Colon (tissue), 2 donors: Measurements from ENCODE around the gene MAPK1.
"Not testable (repeated sequence)": the region's sequence is repeated elsewhere in the genome, so short reads cannot be mapped to it uniquely, and the experiment has no call there.

Experiments
- FAIRE-seq: peaks from 2 replicates; lab custom pipeline; 2012; peaks lifted over from hg19 to GRCh38; lab: Jason Lieb, UNC
- donor health status: control.
- donor health status: control.

Gene MAPK1

DNA sequence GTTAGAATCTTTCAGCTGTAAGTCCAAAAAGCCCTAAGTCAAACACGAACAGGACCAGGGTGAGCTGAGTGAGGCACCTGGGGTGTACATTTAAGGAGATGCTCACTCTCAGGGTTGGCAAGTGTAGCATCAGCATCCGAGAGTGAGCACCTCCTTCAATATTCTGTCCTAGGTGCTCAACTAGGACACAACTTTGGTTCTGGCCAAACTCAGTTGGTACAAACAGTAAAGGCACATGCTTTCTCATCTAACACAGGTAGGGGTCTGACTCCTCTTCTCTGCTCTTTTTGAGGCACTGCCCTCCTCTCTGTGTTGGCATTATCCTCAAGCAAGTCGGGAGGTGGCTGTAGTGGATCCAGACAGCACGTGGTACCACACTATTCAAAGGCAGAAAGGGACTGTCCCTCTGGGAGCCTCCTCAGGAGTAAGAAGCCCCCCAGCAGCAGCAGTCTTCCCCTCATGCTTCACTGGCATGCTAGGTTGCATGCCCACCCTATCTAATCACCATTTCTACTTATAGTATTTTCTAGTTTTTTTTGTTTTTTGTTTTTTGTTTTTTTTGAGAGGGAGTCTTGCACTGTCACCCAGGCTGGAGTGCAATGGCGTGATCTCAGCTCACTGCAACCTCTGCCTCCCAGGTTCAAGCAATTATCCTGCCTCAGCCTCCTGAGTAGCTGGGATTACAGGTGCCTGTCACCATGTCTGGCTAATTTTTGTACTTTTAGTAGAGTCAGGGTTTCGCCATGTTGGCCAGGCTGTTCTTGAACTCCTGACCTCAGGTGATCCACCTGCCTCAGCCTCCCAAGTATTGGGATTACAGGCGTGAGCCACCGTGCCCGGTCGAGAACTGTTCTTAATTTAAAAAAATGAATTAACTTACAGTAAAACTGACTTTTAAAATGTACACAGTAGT, 14.7 kb upstream of the MAPK1 start:
- no peak for FAIRE-seq

DNA sequence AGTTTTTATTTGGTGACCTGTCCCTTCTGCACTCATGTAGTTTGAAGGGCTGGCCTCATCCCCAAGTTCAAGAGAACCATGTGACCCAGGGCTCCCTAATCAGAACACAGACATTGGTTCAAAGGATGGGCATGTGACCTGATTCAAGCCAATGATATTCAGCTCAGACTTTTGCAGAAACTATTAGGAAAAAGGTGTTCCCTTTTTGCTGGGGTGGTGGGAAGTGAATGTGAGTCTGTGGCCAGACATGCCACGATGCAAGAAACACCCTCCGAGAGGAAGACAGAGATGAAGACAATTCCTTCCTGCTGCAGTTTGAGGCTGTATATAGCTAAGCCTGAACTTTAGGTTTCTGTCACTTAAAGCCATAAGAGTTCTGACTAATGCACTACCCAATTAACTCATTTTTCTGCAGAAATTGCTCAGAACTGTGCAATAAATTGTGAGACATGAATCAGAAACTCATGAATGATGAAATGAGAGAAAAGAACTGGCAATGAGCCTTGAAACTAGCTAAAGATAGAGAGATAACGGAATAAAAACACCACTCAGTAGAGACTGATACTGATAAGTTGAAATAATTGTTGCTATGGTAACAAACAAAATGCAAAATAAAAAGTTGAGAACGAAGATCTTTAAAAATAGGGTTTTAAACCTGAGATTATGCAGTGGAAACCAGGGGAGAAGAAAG, 9.2 kb upstream of the MAPK1 start:
- no peak for FAIRE-seq

DNA sequence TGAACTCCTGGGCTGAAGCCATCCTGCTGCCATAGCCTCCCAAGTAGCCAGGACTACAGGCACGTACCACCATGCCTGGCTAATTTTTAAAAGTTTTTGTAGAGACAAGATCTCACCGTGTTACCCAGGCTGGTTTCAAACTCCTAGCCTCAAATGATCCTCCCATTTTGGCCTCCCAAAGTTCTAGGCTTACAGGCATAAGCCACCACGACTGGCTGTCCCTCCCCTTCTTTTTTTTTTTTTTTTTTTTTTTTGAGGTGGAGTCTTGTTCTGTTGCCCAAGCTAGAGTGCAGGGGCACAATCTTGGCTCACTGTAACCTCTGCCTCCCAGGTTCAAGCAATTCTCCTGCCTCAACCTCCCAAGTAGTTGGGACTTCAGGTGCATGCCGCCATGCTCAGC, 7.5 kb upstream of the MAPK1 start:
- not testable (repeated sequence) for FAIRE-seq

DNA sequence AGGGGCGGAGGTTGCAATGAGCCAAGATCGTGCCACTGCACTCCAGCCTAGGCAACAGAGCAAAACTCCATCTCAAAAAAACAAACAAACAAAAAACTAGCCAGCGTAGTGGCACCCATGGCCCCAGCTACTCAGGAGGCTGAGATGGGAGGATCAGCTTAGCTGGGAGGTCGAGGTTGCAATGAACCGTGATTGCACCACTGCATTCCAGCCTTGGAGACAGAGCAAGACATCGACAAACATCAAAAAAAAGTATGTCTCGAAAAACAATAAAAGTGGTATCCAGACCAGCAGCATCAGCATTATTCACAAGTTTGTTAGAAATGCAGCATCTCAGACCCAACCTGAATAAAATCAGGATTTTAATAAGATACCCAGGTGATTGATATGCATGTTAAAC, 6.2 kb upstream of the MAPK1 start:
- FAIRE-seq = no peak

DNA sequence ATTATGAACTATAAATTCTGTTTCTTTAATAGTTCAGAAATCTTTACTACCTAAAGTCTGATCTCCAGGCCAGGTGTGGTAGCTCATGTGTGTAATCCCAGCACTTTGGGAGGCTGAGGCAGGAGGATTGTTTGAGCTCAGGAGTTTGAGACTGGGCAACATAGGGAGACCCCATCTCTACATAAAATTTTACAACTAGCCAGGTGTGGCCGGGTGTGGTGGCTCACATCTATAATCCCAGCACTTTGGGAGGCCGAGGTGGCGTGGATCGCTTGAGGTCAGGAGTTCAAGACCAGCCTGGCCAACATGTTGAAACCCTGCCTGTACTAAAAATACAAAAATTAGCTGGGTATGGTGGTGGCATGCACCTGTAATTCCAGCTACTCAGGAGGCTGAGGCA, 5.3 kb upstream of the MAPK1 start:
- not testable (repeated sequence) for FAIRE-seq

DNA sequence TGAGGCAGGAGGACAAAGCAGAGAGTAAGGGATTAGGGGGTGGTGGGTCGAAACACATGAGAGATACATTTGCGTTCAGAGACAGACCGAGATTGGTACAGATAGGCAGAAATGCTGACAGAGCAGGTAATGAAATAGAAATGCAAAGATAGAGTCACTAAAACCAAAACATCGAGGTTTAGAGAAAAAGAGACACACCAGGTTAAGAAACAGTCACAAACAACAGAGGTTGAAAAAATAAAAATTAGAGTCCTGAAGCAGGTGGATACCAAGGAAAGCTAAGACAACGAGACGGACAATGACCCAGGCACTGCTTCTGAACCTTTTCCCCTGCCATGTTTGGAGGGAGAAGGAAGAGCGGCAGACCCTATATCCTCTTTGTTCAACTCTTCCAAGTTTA, 1.2 kb upstream of the MAPK1 start:
- FAIRE-seq = no peak

DNA sequence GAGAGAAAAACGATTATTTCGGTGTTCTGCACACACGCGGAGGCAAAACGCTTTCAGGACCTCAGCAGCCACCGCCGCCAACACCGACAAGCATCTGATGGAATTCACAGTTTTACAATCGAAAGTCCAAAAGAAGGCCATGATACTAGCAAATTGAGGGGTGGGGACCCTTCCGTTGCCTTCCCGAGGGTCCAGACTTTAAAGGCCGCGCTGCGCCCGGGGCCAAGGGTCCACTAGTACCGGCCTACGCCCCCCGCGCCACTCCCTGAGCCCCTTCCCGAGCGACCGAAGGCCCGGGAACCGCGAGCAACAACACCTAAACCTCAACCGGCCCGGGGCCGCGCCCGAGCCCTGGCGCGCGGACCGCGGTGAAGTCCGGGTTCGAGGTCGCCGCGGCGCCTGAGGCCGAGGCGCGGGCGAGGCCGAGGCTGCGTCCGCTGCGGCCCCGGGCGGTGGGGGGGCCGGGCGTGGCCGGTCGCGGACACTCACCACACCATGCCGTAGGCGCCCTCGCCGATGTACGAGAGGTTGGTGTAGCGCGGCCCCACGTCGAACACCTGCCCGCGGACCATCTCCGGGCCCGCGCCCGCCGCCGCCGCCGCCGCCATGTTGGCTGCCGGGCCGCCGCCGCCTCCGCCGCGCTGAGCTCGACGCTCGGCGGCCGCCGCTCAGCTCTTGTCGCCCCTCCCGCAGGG, 465 bp downstream of the MAPK1 start:
- no peak for FAIRE-seq

DNA sequence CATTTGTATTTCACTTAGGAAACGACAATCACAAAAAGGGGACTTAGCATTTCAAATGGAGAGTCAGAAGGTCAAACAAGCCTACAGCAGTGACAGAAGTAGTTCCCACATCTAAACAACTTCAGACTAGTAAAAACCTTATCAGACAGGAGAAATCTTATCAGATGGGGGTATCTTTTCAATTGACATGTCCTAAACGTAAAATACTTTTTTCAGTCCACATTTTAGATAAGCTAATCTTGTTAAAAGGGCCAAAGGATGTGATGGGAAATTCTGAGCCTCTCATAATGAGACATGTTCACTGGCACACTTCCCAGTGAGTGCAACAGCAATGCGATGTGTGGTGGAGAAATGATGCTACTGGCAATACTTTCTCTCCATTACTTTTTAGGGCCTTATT, 2.4 kb downstream of the MAPK1 start:
- FAIRE-seq = no peak

DNA sequence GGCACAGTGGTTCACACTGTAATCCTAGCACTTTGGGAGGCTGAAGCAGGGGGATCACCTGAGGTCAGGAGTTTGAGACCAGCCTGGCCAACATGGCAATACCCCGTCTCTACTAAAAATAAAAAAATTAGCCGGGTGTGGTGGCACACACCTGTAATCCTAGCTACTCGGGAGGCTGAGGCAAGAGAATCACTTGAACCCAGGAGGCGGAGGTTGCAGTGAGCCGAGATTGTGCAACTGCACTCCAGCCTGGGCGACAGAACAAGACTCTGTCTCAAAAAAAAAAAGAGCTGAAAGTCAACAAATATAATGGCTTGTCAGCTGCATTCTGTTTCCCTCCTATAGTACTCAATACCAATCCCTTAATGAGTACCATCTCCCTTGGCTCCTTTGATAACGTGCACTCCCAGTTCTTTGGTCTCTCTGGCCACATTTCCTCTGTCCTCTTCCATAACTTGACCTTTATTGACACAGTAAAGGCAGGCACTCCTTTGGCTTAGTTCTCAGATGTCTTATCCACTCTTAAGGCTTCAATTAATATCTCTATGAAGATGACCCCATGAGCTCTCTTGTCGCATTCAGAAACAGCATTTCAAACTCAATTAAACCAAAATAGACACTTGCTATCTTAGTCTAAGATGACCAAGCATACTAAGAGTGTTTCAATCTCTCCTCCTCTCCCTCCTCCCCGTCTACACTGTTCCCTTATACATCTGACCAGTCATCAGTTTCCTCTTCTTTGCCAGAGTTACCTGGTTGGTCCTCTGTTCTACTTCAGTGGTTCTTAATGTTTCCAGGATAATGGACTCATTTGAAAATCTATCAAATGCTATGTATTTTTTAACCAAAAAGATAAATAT, 4.8 kb downstream of the MAPK1 start:
- FAIRE-seq = no peak

DNA sequence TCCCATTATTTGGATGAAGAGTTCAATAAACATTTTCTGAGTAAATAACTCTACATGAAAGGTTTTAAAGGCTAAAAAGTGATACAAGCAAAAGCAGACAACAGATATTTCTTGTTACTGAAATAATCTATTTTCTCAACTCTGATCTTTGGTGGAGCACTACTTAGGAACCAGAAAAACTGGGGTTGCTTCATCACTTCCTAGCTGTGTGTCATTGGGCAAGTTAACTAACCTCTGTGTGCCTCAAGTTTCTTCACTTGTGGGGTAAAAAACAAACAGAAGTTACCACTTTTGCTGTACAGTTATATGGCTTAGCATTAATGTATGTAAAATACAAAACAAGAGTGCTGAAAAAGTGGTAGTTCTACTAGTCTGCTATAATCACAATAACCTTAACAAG, 5.6 kb downstream of the MAPK1 start:
- FAIRE-seq = no peak

DNA sequence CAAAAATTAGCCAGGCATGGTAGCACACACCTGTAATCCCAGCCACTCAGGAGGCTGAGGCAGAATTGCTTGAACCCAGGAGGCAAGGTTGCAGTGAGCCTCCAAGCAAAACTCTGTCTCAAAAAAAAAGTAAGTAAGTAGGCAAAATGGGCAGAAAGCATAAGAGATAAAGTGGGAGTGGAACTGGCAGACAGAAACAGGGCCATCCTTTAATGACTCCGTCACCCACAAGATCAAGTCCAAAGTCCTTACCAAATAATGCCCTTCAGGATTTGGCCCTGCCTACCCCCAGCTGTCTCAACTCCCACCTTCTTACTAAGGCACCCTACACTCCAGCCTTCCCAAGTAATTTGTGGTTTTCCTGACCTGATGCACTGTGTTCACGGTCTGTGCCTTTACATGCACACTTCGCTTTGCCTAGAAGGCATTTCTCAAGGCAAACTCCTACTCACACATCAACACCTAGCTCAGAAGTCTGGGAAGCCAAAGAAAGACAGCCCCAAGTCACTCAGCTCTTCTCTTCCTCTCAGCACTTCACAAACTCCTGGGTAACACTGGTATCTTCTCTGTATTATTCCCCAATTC, 6.1 kb downstream of the MAPK1 start:
- no peak for FAIRE-seq

DNA sequence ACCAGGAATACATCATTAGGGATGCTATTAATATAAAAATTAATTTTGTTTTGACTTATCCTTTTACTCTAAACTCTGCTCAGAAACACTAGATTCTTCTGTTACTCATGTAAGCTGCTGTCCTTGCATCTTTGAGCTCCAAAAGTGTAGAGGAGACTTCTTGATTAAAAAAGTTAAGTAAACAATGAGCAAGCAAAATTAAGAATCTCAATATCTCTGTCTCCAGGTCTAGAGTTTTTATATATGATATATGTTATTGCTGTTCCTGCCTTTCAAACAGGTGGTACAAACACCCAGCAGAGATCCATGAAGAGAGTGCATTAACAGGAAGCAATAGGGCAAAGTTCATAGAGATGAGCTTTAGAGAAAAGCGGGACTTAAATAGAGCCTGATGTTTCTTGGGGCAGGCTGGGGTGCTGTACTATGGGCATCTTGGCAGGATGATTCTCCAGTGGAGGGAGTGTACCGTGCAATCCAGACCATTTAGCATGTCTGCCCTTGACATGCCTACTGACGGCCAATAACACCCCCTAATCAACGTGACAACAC, 6.9 kb downstream of the MAPK1 start:
- FAIRE-seq = no peak

DNA sequence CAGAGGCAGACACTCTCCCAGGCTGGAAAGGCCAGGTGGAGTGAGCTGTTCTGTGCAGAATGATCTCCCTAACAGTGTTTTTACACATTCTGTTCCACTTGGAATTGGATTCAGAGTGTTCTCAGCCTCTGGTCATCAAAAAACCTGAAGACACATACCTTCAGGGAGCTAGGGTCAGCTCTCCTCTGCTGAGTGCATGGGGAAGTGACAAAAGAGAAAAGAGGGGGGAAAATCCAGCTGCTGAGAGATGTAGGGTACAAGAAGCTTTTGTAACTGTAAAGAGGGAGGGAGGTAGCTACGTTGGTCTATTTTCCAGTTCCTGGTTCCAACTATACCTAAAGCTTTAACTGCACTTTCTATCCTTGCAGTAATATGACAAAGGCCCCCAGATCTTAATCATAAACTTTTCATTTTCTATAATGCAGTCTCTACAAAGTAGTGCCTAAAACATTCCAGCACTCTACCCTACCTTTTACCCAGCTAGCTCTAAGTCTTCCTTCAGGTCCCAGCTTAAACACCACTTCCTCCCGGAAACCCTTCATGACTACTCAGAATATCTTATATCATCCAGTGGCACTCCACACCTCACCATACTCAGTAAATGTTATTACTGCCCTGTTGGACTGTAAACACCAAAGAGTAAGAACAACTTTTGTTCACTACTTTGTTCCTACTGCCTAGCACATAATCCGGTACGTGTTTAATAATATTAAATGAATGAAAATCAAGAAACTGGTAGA, 9.2 kb downstream of the MAPK1 start:
- FAIRE-seq = no peak

DNA sequence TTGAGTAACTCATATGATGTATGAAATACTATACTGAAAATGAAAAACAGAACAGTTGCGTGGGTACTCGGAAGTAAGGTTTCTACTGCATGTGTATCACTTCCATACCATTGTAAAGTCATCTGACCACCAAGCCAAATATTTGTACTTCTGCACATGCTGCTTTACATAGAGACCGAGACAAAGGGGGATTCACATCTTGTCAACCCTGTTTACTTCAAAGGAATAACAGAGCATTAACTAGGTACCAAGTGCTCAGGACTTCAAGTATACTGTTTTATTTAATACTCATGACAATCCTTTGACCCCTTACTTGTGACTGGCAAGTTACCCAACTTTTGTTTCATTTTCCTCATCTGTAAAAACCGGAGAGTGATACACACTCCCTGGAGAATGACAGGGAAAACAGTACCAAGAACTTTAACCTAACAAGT, 9.9 kb downstream of the MAPK1 start:
- no peak for FAIRE-seq

DNA sequence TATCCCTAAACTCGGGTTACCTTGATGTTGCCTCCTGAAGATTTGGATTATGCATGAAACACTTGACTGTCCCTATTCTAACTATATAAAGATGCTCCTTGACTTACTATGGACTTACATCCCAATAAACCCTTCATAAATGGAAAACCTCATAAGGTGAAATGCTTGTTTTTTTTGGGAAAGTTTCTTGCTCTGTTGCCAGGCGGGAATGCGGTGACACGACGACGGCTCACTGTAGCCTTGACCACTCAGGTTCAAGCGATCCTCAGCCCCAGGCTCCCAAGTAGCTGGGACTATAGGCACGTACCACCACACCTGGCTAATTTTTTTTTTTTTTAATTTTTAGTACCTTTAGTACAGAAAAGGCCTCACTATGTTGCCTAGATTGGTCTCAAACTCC, 10.6 kb downstream of the MAPK1 start:
- no peak for FAIRE-seq

DNA sequence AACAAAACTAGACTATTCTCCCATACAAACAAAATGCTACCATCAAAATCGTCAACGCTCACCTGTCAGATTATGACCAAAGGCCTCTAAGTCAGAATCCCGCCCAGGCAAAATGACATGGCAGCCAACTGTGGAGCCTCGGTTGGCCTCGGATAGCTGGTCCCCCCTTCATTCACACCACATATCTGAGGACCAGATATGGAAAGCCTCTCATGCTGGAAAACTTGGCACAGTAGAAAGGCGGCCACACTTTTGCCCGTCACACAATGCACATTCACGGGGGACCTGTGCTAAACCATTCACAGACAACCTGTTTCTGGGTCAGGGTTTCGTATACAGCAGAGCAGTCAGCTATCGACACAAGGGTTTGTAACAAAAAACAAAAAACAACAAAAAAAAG, 11.2 kb downstream of the MAPK1 start:
- no peak for FAIRE-seq

DNA sequence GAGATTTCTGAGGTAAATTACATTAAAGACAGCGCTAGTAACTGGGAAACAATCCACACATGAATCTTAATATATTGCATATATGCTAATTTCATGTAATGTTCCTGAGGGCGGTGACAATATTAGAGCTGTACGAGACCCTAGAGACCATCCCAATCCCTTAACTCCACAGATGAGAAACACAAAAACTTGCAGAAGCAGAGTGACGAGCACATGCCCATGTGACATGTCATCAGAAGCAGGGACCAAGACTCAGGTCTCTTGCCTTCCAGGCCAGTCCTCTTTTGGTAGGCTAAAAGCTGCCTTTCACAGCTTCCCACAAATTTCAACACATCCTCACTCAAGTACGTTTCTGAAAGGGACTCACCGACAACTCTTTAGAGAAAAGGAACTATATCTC, 11.8 kb downstream of the MAPK1 start:
- no peak for FAIRE-seq

DNA sequence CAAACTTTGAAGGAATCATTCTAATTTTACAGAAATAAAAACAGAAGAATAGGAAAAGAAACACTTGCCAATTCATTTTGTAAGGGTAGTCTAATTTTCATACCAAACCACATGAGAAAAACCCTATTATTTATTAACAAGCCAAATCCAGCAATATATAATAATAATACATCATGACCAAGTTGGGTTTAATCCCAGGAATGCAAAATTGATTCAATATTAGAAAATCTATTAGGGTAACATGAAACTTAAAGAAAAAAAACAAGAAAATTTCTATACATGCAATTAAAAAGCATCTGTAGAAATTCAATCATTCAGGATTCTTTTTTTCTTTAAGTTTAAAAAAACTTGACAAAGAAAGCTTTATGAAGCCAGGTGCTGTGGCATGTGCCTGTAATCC, 16.8 kb downstream of the MAPK1 start:
- FAIRE-seq = no peak

DNA sequence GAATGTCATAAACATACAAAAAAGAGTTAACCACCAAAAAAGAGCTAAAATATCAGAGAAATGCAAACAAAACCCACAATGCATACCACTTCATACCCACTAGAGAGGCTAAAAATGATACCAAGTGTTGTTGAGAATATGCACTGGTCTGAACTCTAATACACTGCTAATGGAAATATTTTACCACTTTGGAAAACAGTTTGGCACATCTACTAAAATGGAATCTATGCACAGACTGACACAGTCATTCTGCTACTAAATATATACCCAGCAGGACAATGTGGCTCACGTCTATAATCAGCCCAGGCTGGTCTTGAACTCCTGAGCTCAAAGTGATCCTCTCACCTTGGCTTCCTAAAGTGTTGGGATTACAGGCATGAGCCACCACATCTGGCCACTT, 18.0 kb downstream of the MAPK1 start:
- FAIRE-seq = no peak

DNA sequence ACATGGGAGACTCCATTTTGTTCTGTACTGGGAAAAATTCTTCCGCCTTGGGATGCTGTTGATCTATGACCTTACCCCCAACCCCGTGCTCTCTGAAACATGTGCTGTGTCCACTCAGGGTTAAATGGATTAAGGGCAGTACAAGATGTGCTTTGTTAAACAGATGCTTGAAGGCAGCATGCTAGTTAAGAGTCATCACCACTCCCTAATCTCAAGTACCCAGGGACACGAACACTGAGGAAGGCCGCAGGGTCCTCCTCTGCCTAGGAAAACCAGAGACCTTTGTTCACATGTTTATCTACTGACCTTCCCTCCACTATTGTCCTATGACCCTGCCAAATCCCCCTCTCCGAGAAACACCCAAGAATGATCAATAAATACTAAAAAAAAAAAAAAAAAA, 19.4 kb downstream of the MAPK1 start:
- FAIRE-seq = not testable (repeated sequence)
